ENCODE data around the gene CARS1. TPM values are rescaled to one million over a fixed set of nuclear protein-coding genes. Genes with fewer than 3 reads are reported as not detected.

CARS1 gene
- total and polyA plus RNA-seq, 2 of the 8 experiments (the other 6 are each of a cell fraction or from before 2014, with no cell fraction given): 44.1 to 100 TPM

DNA sequence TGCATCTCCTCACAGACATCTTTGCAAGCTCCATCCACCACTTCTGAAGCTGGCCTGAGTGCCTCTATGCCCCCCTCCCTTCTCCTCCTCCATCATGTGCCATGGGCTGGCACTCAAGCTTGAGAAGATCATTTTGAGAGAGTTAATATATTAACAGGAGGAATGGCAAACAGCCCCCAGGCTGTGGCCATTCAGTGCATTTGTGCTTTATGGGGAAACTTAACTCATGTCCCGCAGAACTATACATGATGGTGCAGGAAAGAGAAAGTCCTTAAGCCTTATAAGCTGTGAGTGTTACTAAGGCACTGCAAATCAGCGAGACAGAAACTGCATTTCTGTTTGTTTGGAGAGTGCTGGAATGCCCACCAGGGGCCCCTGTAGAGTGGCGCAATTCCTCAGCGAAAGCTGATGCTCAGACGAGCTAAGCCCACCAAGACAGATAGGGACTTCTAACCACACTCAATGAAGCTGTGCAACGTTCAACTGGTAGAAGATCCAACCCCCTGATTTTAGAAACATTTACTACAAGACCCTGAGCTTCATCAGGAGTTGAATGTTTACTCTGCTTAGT is 101.2 kb downstream of the CARS1 start:
- peaks cover 37 to 99% (median 87%) of the 10 kb centered on the region in 4 experiments for H3K36me3 ChIP-seq (ENCODE audit: control insufficient read depth in 2 of 4, insufficient read depth in 4 of 4, low read length in 3 of 4)
- FAIRE-seq: no peak

More for the DNA sequence above, 101.2 kb downstream of the CARS1 start:
- Histone ChIP-seq H3K79me1 (ENCODE audit: low read depth, low read length) (peaks cover 7% of the 10 kb centered on the region; the same call in 1 of the 2 replicates), H2BK5ac (ENCODE audit: low read depth, low read length) (no peak overlapping the region; the same call in 1 of the 2 replicates), H2BK15ac (ENCODE audit: low read length) (no peak overlapping the region), H3K4me2 (ENCODE audit: insufficient read depth in 1 of 2, low read depth in 2 of 2, low read length in 2 of 2) (no peak overlapping the region), H3K23me2 (ENCODE audit: low read depth, low read length) (no peaks in the 10 kb centered on the region), H3K9ac (replicated peaks in 1 of 4; ENCODE audit: extremely low read depth in 1 of 4, low read depth in 3 of 4, low read length in 3 of 4) (no peak overlapping the region), H2BK20ac (ENCODE audit: low read length) (no peak overlapping the region), H4K8ac (ENCODE audit: extremely low read depth, insufficient read depth, low read length) (no peak overlapping the region), H3K18ac (ENCODE audit: extremely low read depth, low read length) (no peak overlapping the region), H3K4ac (replicated peaks; ENCODE audit: insufficient read length, low read depth, low read length) (no peak overlapping the region), H3K14ac (ENCODE audit: insufficient read length) (no peak overlapping the region), H3K56ac (replicated peaks; ENCODE audit: insufficient read length, low read depth, low read length) (no peak overlapping the region), H3K23ac (ENCODE audit: insufficient read length) (no peak overlapping the region), H3K4me1 (replicated peaks in 1 of 4; ENCODE audit: control insufficient read depth in 3 of 4, insufficient read depth in 4 of 4, low read length in 3 of 4) (peaks cover 0 to 3% (median 1%) of the 10 kb centered on the region in 4 experiments; a peak in 3 of 7 replicates), H3K9me3 (ENCODE audit: insufficient read depth in 2 of 2, low read depth in 1 of 2, low read length in 1 of 2) (no peaks in the 10 kb centered on the region), H2AK5ac (ENCODE audit: low read depth, low read length) (no peak overlapping the region), H4K5ac (ENCODE audit: insufficient read length, low read depth, low read length) (no peak overlapping the region), H3K79me2 (ENCODE audit: control insufficient read depth in 1 of 2, insufficient read depth in 2 of 2, low read length in 2 of 2) (0 out of 4 replicates have a peak, but pooled peaks cover 0 to 4% of the 10 kb centered on the region in 2 experiments), H4K20me1 (replicated peaks in 1 of 2; ENCODE audit: control insufficient read depth in 1 of 2, insufficient read depth in 2 of 2, low read length in 2 of 2) (peaks cover 16 to 26% of the 10 kb centered on the region in 2 experiments), H3K4me3 (ENCODE audit: extremely low read depth in 1 of 4, insufficient read depth in 2 of 4, low read depth in 3 of 4, low read length in 4 of 4) (no peak overlapping the region), H3K27ac (ENCODE audit: low read depth, low read length) (no peak overlapping the region; the same call in 1 of the 2 replicates), H2BK12ac (ENCODE audit: low read depth, low read length) (no peak overlapping the region), H4K91ac (replicated peaks; ENCODE audit: insufficient read length, low read length) (no peak overlapping the region), H2AFZ (ENCODE audit: low read length) (no peak overlapping the region), H2BK120ac (replicated peaks; ENCODE audit: low read depth, low read length) (no peak overlapping the region), H3K27me3 (replicated peaks in 1 of 4; ENCODE audit: control insufficient read depth in 3 of 4, extremely low read depth in 1 of 4, insufficient read depth in 3 of 4, low read length in 3 of 4) (no peaks in the 10 kb centered on the region)
- POLR2A ChIA-PET (ENCODE audit: partially characterized antibody): interaction anchor here (1.0 to 2.5 kb wide), 4 partner anchors 9 to 101 kb away, joined by 4 to 13 read pairs (median 6); partner anchors contain the start of genes CARS1 and NAP1L4
- CTCF ChIA-PET (ENCODE audit: partially characterized antibody): interaction anchor here (0.6 to 4.0 kb wide), 14 partner anchors 9 to 197 kb away, joined by 3 to 19 read pairs (median 4); no protein-coding TSS in a partner anchor
- TF ChIP-seq CEBPB (IDR thresholded peaks at IDR 0.05; ENCODE audit: low read depth, low read length) (peak; percentile 79), PHF8 (conservative IDR thresholded peaks at IDR 0.05; ENCODE audit: low read depth, low read length) (no peak), NRF1 (IDR thresholded peaks at IDR 0.05; ENCODE audit: low read depth, low read length) (no peak), TCF12 (IDR thresholded peaks at IDR 0.05; ENCODE audit: low read depth, low read length) (no peak), EP300 (IDR thresholded peaks at IDR 0.05; ENCODE audit: borderline replicate concordance in 1 of 2, low read depth in 2 of 2, low read length in 2 of 2) (no peak), RAD21 (IDR thresholded peaks at IDR 0.05 in 1 of 2, conservative IDR thresholded peaks at IDR 0.05 in 1 of 2; ENCODE audit: low read depth in 2 of 2, low read length in 2 of 2) (peak in 1 of 2 experiments; percentile 27; a peak in 1 of 4 replicates), YY1 (IDR thresholded peaks at IDR 0.05; ENCODE audit: low read depth, low read length) (no peak)
- TF ChIP-seq, protein P1, sequence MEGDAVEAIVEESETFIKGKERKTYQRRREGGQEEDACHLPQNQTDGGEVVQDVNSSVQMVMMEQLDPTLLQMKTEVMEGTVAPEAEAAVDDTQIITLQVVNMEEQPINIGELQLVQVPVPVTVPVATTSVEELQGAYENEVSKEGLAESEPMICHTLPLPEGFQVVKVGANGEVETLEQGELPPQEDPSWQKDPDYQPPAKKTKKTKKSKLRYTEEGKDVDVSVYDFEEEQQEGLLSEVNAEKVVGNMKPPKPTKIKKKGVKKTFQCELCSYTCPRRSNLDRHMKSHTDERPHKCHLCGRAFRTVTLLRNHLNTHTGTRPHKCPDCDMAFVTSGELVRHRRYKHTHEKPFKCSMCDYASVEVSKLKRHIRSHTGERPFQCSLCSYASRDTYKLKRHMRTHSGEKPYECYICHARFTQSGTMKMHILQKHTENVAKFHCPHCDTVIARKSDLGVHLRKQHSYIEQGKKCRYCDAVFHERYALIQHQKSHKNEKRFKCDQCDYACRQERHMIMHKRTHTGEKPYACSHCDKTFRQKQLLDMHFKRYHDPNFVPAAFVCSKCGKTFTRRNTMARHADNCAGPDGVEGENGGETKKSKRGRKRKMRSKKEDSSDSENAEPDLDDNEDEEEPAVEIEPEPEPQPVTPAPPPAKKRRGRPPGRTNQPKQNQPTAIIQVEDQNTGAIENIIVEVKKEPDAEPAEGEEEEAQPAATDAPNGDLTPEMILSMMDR (IDR thresholded peaks at IDR 0.05; ENCODE audit: control extremely low read depth in 1 of 3, insufficient read depth in 1 of 3, low read depth in 1 of 3, low read length in 3 of 3): peak; percentile 7 to 33 (median 29)
- DNase-seq (ENCODE audit: low read depth in 1 of 2, low spot score in 2 of 2): no peak
- WGBS, 2 experiments (ENCODE audit: extremely low coverage in 1 of 2, insufficient coverage in 1 of 2, insufficient read length in 1 of 2, insufficient replicate concordance in 2 of 2, low coverage in 1 of 2, low lambda C conversion rate in 2 of 2, missing lambda C conversion rate in 1 of 2): 84% methylated on average over 6 of the region's 6 CpGs; no CpG with 5 or more reads in 1 of the 2 experiments
